Measurements from ENCODE around the gene FAM110D. TPM values are rescaled to one million over a fixed set of nuclear protein-coding genes. Genes with fewer than 3 reads are reported as not detected.
A peak's percentile ranks its signal among the peaks of the same experiment; 100 is the strongest.

Gene FAM110D
- total RNA-seq, 1 donor from 2014 or later = not detected

- no peak for DNase-seq (ENCODE audit: low read depth)
Measured at GRCh38 chr1:26163684-26164035, 4.8 kb downstream of the FAM110D start.

GRCh38 chr1:26164036-26164860 lies 5.4 kb downstream of the FAM110D start:
- DNase-seq (ENCODE audit: low read depth) = no peak

DNA sequence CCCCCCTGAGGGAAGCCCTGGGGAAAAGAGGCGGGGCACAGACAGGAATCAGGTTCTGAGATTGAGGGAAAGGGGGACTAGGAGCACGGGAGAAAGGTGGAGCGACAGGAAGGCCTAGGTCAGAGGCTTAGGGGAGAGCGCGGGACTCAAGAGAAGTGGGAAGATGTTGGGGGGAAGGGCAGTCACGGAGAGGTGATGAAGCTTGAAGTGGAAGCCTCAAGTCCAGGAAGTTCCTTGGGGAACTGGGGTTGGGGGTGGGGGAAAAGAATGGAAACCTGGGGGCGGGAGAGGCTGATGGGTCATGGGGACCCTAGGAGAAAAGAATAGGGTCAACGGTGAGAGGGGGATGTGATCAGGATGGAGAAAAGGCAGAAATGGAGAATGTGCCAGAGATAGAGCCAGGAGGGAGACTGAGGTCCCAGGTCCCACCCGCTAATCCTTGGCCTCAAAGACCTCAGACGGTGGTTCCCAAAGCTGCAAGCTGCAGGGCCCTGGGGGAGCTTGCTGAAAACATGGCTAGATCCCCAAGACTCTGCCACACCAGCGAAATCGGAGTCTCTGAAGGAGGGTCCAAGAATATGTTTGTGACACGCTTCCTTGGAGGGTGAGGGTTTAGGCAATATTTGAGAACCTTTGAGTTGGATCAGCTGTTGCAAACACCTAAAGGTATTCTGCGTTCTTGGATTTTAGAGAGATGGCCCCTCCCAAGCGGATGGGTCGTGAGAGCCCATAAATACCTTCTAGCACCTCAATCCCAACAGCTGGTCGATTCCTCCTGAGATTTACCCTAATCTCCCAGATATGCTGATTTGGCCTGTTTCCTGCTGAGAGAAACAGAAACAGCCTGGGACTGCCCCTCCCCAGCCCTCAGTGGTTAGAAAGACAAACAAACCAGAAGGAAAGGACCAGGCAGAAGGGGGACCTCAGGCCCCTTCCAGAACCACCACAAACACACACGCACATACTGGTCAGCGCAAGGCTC lies 6.3 kb downstream of the FAM110D start:
- DNase-seq (ENCODE audit: low read depth) = no peak

GRCh38 chr1:26166719-26167281 lies 7.9 kb downstream of the FAM110D start:
- DNase-seq (ENCODE audit: low read depth) = no peak

GRCh38 chr1:26168410-26169197 lies 9.7 kb downstream of the FAM110D start, which contains the start of gene C1orf232:
Gene C1orf232, minus strand, starts transcription at chr1:26168963. Its CDS starts 464 bp downstream, at chr1:26168499.
- DNase-seq (ENCODE audit: low read depth) = no peak

GRCh38 chr1:26169198-26169554 lies 10.3 kb downstream of the FAM110D start:
- no peak for DNase-seq (ENCODE audit: low read depth)

GRCh38 chr1:26169669-26170471 lies 11.0 kb downstream of the FAM110D start, which contains the start of gene ZNF593:
Gene ZNF593, plus strand, starts transcription at chr1:26169908. Its CDS starts 76 bp downstream, at chr1:26169984.
- DNase-seq (ENCODE audit: low read depth) = peak; percentile 70

DNA sequence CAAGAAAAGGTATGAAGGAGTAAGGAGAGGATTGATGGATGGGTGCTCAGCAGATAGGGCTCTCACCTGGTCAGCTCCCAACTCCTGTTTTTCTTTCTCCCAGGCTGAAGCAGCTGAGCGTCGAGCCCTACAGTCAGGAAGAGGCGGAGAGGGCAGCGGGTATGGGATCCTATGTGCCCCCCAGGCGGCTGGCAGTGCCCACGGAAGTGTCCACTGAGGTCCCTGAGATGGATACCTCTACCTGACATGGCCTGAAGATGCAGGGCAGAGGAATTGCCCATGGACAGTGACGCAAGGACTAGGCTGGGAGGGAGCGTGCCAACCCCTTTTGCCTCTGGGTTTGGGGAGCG lies 11.6 kb downstream of the FAM110D start:
- DNase-seq (ENCODE audit: low read depth) = no peak

GRCh38 chr1:26171084-26172072 lies 12.5 kb downstream of the FAM110D start, which contains the start of gene ZNF593OS:
Gene ZNF593OS, minus strand, starts transcription at chr1:26171832. Its CDS starts 171 bp downstream, at chr1:26171661.
- no peak for DNase-seq (ENCODE audit: low read depth)

GRCh38 chr1:26175346-26175745 lies 16.5 kb downstream of the FAM110D start:
- no peak for DNase-seq (ENCODE audit: low read depth)

GRCh38 chr1:26177182-26177684 lies 18.4 kb downstream of the FAM110D start, which contains the start of gene CNKSR1:
Gene CNKSR1, plus strand, starts transcription at chr1:26177491. Its CDS starts 57 bp downstream, at chr1:26177548.
- peak; percentile 28 for DNase-seq (ENCODE audit: low read depth)

DNA sequence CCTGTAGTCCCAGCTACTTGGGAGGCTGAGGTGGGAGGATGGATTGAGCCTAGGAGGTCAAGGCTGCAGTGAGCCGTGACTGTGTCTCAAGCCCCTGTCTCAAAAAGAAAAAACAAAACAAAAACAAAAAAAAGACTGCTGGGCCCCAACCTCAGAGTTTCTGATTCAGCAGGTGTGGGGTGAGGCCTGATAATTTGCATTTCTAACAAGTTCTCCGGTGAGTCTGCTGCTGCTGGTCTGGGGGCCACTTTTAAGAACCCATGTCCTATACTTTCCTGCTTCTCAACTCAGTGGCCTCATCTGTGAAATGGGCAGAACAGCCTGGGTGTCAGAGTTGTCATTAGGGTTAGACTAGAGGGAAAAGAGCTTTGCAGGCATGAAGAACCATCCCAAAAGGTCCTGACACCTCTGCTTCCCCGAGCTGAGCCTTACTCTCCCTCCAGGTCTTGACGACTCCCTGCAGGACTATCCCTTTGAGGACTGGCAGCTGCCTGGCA lies 21.2 kb downstream of the FAM110D start:
- DNase-seq (ENCODE audit: low read depth) = no peak

DNA sequence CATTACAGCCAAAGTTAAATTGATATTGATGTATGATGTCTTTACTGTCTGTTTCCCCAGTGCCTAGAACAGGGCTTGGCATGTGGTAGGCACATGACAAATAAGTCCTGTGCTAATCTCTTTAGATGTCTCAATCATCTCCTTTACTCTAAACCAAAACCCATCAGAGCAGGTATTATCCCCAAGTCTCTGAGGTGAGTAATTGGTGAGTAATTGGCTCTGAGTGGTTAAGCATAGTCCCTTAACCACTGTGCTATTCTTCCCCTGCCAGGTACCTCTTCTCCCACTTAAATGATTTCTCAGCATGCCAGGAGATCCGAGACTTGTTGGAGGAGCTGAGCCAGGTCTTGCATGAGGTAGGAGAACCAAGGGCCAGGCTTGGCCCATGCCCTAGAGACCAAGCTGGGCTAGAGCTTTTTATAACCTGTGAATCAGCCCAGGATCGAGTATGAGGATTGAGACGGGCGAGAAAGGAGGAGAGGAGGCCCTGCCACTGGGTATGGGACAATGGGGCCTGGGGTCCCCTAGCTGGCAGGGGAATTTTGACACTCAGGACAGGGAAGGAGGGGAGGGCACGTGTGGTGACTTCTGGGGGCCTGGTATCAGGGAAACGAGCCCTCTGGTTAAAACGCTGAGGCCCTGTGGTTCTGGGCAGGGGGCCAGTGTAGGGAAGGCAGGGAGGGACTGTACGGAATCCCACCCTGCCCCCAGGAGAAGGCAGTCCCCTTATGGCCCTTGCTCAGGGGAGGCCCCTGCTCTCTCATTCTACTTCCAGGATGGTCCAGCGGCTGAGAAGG lies 22.9 kb downstream of the FAM110D start:
- peak; percentile 86 for DNase-seq (ENCODE audit: low read depth)

GRCh38 chr1:26182383-26182696 lies 23.5 kb downstream of the FAM110D start:
- no peak for DNase-seq (ENCODE audit: low read depth)

- DNase-seq (ENCODE audit: low read depth) = no peak
Measured at GRCh38 chr1:26184086-26184485, 25.2 kb downstream of the FAM110D start.

- DNase-seq (ENCODE audit: low read depth) = no peak
Measured at GRCh38 chr1:26184883-26185282, 26.0 kb downstream of the FAM110D start.

DNA sequence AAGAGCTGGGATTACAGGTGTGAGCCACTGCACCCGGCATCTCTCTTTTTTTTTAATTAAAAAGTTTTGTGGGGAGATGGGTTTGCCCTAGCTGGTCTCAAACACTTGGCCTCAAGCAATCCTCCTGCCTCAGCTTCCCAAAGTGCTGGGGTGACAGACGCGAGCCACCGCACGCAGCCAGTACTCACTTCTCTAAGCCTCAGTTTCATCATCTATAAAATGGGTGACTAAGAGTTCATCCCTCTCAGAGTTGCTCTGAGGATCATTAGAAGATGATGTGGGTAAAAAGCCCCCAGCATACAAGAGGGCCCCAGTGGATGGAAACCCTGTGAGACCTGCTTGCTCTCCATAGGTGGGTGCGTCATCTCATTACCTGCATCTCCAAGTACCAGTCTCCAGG lies 29.0 kb downstream of the FAM110D start:
- no peak for DNase-seq (ENCODE audit: low read depth)

- no peak for DNase-seq (ENCODE audit: low read depth)
Measured at GRCh38 chr1:26188477-26188876, 29.6 kb downstream of the FAM110D start.
